ENCODE results near the gene SRD5A1.

DNA sequence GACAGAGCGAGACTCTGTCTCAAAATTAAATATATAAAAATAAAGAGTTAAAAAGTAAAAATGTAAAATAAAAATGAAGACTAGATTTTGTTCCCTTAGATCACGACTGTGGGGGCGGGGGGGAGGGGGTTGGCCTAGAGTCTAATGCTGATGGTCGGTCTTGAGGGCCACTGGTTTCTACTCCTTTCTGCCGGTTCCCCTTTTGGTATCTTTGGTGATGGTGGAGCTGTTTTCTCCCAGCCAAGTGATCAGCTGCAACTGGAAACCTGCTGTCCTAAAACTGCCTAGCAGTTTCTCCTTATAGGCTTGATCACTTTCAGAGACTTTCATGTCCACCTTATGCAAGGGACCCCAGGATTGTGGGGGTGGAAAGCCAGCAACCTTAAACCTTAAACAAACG lies 1.1 kb downstream of the SRD5A1 start:
- TF ChIP-seq, protein P1, sequence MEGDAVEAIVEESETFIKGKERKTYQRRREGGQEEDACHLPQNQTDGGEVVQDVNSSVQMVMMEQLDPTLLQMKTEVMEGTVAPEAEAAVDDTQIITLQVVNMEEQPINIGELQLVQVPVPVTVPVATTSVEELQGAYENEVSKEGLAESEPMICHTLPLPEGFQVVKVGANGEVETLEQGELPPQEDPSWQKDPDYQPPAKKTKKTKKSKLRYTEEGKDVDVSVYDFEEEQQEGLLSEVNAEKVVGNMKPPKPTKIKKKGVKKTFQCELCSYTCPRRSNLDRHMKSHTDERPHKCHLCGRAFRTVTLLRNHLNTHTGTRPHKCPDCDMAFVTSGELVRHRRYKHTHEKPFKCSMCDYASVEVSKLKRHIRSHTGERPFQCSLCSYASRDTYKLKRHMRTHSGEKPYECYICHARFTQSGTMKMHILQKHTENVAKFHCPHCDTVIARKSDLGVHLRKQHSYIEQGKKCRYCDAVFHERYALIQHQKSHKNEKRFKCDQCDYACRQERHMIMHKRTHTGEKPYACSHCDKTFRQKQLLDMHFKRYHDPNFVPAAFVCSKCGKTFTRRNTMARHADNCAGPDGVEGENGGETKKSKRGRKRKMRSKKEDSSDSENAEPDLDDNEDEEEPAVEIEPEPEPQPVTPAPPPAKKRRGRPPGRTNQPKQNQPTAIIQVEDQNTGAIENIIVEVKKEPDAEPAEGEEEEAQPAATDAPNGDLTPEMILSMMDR (IDR thresholded peaks at IDR 0.05; ENCODE audit: control extremely low read depth in 1 of 3, insufficient read depth in 1 of 3, low read depth in 1 of 3, low read length in 3 of 3) = no peak
- no peak for TF ChIP-seq TCF12 (IDR thresholded peaks at IDR 0.05; ENCODE audit: low read depth, low read length)
- no peak for TF ChIP-seq KDM5A (IDR thresholded peaks at IDR 0.05; ENCODE audit: low read length)
- TF ChIP-seq HDAC2 (IDR thresholded peaks at IDR 0.05; ENCODE audit: borderline replicate concordance in 1 of 2, low read depth in 2 of 2, low read length in 2 of 2) = no peak
- TF ChIP-seq SIRT6 (IDR thresholded peaks at IDR 0.05; ENCODE audit: low read length) = no peak
- TF ChIP-seq, protein P2, sequence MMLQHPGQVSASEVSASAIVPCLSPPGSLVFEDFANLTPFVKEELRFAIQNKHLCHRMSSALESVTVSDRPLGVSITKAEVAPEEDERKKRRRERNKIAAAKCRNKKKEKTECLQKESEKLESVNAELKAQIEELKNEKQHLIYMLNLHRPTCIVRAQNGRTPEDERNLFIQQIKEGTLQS (IDR thresholded peaks at IDR 0.05; ENCODE audit: insufficient read depth, low read depth, low read length) = no peak
- no peak for TF ChIP-seq TBP (IDR thresholded peaks at IDR 0.05; ENCODE audit: low read depth, low read length)
- no peak for TF ChIP-seq EZH2 (IDR thresholded peaks at IDR 0.05; ENCODE audit: low read depth, low read length, severe bottlenecking)
- no peak for TF ChIP-seq POLR2A (IDR thresholded peaks at IDR 0.05; ENCODE audit: control extremely low read depth in 1 of 2, low read depth in 2 of 2, low read length in 2 of 2)
- no peak for TF ChIP-seq SP2 (IDR thresholded peaks at IDR 0.05; ENCODE audit: low read length)
- no peak for TF ChIP-seq CHD1 (IDR thresholded peaks at IDR 0.05; ENCODE audit: low read depth, low read length)
- TF ChIP-seq POLR2AphosphoS5 (IDR thresholded peaks at IDR 0.05; ENCODE audit: low read depth, low read length) = no peak
- TF ChIP-seq CEBPB (IDR thresholded peaks at IDR 0.05; ENCODE audit: low read depth, low read length) = no peak
- TF ChIP-seq RFX5 (IDR thresholded peaks at IDR 0.05; ENCODE audit: borderline replicate concordance, low read depth, low read length) = no peak

Data from H1 (cell line).